DND-41 (cell line): ENCODE data around the gene FABP3.

Experiments
- ATAC-seq: fragments of 200-7000 bp; cut with Tn5 transposase; 3 replicates; pipeline ENCODE4 v1.9.1; 2021; ENCODE audit warnings: low read depth; ENCODE audit not compliant: insufficient read depth
- DNase-seq: peaks from one replicate; pipeline ENCODE4 v3.0.0-alpha.2; 2020
- H2AFZ ChIP-seq: 2 replicates; pipeline ENCODE4 v1.6.0; 2012; ENCODE audit warnings: low read depth, low read length
- H3K27ac ChIP-seq: 2 replicates; pipeline ENCODE4 v1.5.1; 2012; ENCODE audit warnings: low read length, inconsistent platforms
- H3K27me3 ChIP-seq: fragments of 200-600 bp; sonication (generic); 2 replicates; pipeline ENCODE4 v1.6.0; 2012; ENCODE audit warnings: low read length, mild to moderate bottlenecking, inconsistent platforms; ENCODE audit not compliant: insufficient read depth, poor library complexity
- H3K36me3 ChIP-seq: 2 replicates; pipeline ENCODE4 v1.5.1; 2012; ENCODE audit warnings: low read length, inconsistent platforms; ENCODE audit not compliant: insufficient read depth
- H3K4me1 ChIP-seq: 2 replicates; pipeline ENCODE4 v1.5.1; 2012; ENCODE audit warnings: mild to moderate bottlenecking, low read length; ENCODE audit not compliant: insufficient read depth
- H3K4me2 ChIP-seq: 2 replicates; pipeline ENCODE4 v1.6.0; 2012; ENCODE audit warnings: mild to moderate bottlenecking, moderate library complexity, low read length, inconsistent platforms; ENCODE audit not compliant: insufficient read depth
- H3K4me3 ChIP-seq, 2 experiments: fragments of 200-600 bp in 1 of 2; shearing (Covaris generic) in 1 of 2; 2 replicates each; pipeline ENCODE4 v1.5.1; 2012 to 2016; ENCODE audit warnings: inconsistent platforms in 2 of 2, low read length in 2 of 2, mild to moderate bottlenecking in 2 of 2, low read depth in 1 of 2, moderate library complexity in 1 of 2
- H3K79me2 ChIP-seq: 2 replicates; pipeline ENCODE4 v1.6.0; 2012; ENCODE audit warnings: low read length, inconsistent platforms; ENCODE audit not compliant: insufficient read depth
- H3K9ac ChIP-seq: 2 replicates; pipeline ENCODE4 v1.6.0; 2012; ENCODE audit warnings: low read depth, mild to moderate bottlenecking, inconsistent platforms, low read length, moderate library complexity
- H3K9me3 ChIP-seq: 2 replicates; pipeline ENCODE4 v1.5.1; 2012; ENCODE audit warnings: low read length, moderate library complexity, mild to moderate bottlenecking, inconsistent platforms; ENCODE audit not compliant: insufficient read depth, severe bottlenecking
- H4K20me1 ChIP-seq: 2 replicates; pipeline ENCODE4 v1.6.0; 2012; ENCODE audit warnings: low read length; ENCODE audit not compliant: insufficient read depth
- EZH2 ChIP-seq: IDR thresholded peaks from 3 replicates; pipeline ENCODE4 v1.6.1; 2012; ENCODE audit warnings: borderline replicate concordance, low read depth, mild to moderate bottlenecking, moderate library complexity, low read length, inconsistent platforms; ENCODE audit not compliant: severe bottlenecking
- TF ChIP-seq, protein P1 (sequence below): IDR thresholded peaks from 2 replicates; pipeline ENCODE4 v1.5.1; 2012; ENCODE audit warnings: borderline replicate concordance, low read length, moderate library complexity, mild to moderate bottlenecking; ENCODE audit not compliant: poor library complexity, severe bottlenecking; ENCODE audit errors: extremely low read depth

FABP3 gene

DNA sequence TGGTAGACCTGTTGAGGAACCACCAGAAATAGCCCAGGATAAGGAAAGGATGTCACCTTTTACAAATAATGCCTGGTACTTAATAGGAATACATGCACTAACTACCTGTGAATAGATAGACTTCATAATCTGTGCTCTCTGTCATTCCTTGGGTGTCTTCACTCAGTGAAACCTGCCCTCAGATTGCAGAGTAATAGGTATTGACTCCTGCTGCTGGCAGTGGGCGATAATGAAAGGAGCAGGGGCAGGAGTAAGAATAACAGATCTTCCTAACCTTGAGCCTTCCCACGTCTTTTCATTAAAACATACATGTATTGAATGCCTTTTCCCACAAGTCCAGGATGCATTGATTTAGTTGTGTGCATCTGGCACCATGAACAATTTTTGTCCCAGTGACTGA is 16.4 kb downstream of the FABP3 start:
- Histone ChIP-seq H3K9ac (no peak overlapping the region), H3K79me2 (no peaks in the 10 kb centered on the region), H3K4me2 (no peak overlapping the region), H3K27ac (no peak overlapping the region), H2AFZ (no peak overlapping the region), H4K20me1 (no peaks in the 10 kb centered on the region), H3K4me3 (no peak overlapping the region), H3K9me3 (no peaks in the 10 kb centered on the region), H3K4me1 (no peaks in the 10 kb centered on the region), H3K36me3 (peaks cover 36% of the 10 kb centered on the region; the same call in 1 of the 2 replicates), H3K27me3 (no peaks in the 10 kb centered on the region)
- TF ChIP-seq, protein P1, sequence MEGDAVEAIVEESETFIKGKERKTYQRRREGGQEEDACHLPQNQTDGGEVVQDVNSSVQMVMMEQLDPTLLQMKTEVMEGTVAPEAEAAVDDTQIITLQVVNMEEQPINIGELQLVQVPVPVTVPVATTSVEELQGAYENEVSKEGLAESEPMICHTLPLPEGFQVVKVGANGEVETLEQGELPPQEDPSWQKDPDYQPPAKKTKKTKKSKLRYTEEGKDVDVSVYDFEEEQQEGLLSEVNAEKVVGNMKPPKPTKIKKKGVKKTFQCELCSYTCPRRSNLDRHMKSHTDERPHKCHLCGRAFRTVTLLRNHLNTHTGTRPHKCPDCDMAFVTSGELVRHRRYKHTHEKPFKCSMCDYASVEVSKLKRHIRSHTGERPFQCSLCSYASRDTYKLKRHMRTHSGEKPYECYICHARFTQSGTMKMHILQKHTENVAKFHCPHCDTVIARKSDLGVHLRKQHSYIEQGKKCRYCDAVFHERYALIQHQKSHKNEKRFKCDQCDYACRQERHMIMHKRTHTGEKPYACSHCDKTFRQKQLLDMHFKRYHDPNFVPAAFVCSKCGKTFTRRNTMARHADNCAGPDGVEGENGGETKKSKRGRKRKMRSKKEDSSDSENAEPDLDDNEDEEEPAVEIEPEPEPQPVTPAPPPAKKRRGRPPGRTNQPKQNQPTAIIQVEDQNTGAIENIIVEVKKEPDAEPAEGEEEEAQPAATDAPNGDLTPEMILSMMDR = no peak
- no peak for TF ChIP-seq EZH2
- DNase-seq = no peak
- ATAC-seq = no peak

DNA sequence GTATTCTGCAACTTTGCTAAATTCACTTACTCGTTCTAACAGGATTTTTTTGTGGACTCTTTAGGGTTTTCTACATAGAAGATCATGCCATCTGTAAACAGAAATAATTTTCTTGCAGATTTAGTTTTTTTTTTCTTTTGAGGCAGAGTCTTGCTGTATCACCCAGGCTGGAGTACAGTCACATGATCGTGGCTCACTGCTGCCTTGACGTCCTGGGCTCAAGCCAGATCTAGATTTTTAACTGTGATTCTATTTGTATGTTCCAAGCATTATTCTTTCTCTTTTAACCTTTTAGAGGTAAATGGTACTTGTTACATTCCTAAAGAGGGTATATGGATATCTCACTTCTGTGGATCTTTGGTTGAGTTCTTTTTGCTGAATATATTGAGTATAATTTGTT is 18.6 kb downstream of the FABP3 start:
- no peaks in the 10 kb centered on the region for H3K9me3 ChIP-seq
- no peak overlapping the region for H3K27ac ChIP-seq
- H3K4me2 ChIP-seq = no peak overlapping the region
- H3K4me1 ChIP-seq = no peaks in the 10 kb centered on the region
- no peak overlapping the region for H2AFZ ChIP-seq
- H3K36me3 ChIP-seq = peaks cover 40% of the 10 kb centered on the region; the same call in 1 of the 2 replicates
- H3K4me3 ChIP-seq = no peak overlapping the region
- no peak for DNase-seq
- TF ChIP-seq EZH2 = no peak
- TF ChIP-seq, protein P1 = no peak
- ATAC-seq = no peak
- no peaks in the 10 kb centered on the region for H4K20me1 ChIP-seq
- H3K79me2 ChIP-seq = no peaks in the 10 kb centered on the region
- no peak overlapping the region for H3K9ac ChIP-seq
- H3K27me3 ChIP-seq = no peaks in the 10 kb centered on the region

DNA sequence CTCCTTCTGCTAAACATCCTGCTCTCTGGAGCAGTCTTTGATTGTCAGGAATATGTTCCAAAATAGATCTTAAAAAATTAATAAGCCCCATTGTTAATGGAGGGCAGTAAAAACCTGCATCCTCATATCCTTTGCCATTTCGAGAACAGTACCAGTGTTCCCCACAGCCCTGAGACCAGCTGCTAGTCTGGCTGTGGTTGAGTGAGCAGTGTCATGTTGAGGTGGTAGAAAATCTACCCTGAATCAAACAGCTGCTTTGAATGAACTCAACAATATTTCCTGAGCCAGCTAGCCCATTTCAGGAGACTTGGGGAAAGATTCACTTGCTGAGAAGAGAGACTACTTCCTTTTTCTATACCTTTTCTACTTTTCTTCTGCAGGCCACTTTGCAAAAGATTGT is 24.4 kb downstream of the FABP3 start:
- Histone ChIP-seq H3K27me3 (no peaks in the 10 kb centered on the region), H3K36me3 (peaks cover 35% of the 10 kb centered on the region; the same call in 1 of the 2 replicates), H3K79me2 (no peaks in the 10 kb centered on the region), H2AFZ (no peak overlapping the region), H3K4me1 (no peaks in the 10 kb centered on the region), H3K27ac (no peak overlapping the region), H3K9ac (no peak overlapping the region), H3K9me3 (no peaks in the 10 kb centered on the region), H3K4me3 (no peak overlapping the region), H3K4me2 (no peak overlapping the region), H4K20me1 (no peaks in the 10 kb centered on the region)
- no peak for DNase-seq
- TF ChIP-seq, protein P1 = no peak
- no peak for TF ChIP-seq EZH2
- ATAC-seq = no peak

DNA sequence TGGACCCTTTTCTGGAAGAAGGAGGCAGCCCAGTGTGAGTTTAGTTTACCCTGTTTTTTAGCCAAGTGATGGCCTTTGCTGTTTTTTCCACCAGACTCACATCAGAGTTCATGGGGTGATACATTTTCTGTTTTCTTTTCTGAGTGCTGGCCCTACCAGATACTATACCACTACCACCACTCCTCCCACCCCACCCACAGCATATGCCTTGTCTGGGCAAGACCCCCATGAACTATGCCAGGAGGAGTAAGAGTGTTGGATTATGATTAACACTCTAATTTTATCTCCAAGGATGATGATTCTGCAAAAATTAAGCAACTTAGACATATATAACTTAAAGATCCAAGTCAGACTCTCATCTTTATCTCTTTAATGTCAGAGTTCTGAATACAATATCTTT is 26.1 kb downstream of the FABP3 start:
- no peak for DNase-seq
- Histone ChIP-seq H3K36me3 (peaks cover 28% of the 10 kb centered on the region; the same call in 1 of the 2 replicates), H4K20me1 (no peaks in the 10 kb centered on the region), H3K4me3 (no peak overlapping the region), H3K9ac (no peak overlapping the region), H3K4me2 (no peak overlapping the region), H3K27ac (no peak overlapping the region), H3K27me3 (no peaks in the 10 kb centered on the region), H3K9me3 (no peaks in the 10 kb centered on the region), H3K79me2 (no peaks in the 10 kb centered on the region), H3K4me1 (no peaks in the 10 kb centered on the region), H2AFZ (no peak overlapping the region)
- TF ChIP-seq EZH2 = no peak
- TF ChIP-seq, protein P1 = no peak
- ATAC-seq = no peak
